Measurements from ENCODE around the gene RAB2B. TPM values are rescaled to one million over a fixed set of nuclear protein-coding genes. Genes with fewer than 3 reads are reported as not detected.
A peak's percentile ranks its signal among the peaks of the same experiment; 100 is the strongest.
"Not testable (repeated sequence)": the region's sequence is repeated elsewhere in the genome, so short reads cannot be mapped to it uniquely, and the experiment has no call there.

RAB2B gene
- polyA plus RNA-seq, 3 donors from 2014 or later, result 7.7 to 20.0 (median 18.5) TPM

DNA sequence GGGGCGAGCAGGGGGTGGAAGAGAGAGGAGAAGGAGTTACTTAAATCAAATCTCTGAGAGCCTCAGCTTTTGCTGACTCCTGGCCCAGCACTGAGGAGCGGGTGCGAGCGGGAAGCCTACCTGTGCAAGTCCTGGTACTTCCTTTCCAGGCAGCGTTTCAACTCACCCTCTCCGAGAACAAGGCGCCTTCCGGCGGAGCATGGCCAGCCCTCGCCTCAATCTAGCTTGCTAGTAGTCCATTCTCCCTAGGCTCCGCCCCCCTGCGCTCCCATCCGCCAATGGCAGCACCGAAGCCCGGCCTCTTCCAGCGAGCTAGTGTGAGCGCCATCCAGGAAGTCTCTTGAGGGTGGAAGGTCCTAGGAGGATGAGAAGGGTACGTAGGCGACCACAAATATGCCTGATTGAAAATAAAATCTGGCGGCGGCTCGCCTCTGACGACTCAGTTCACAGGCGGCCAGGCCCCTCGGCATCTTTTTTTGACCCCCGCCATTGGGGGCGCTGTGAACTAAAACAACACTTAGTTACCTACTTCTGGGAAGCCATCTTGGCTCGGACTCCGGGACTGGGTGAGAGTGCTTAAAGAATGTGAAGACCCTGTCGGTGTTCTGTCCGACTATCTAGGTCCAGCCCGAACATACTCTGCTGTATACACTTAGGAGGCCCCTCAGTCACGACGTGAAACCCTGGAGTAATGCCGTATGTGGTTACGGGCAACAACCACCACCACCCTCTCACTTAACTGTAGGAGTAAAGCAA lies 20.7 kb downstream of the RAB2B start, which contains the start of gene CHD8:
TSS of gene CHD8 (minus strand) at position 212 of the 756 bp plus-strand sequence. CDS start 24,480 bp downstream, outside the sequence.
- Mint-ChIP-seq H3K36me3 (peaks cover 3 to 15% (median 8%) of the 10 kb centered on the region in 3 donors), H3K9me3 (no peaks in the 10 kb centered on the region), H3K27ac (peak within 1 kb of the TSS; percentile 97 to 100 (median 98)), H3K27me3 (ENCODE audit: low read depth in 3 of 3) (peaks cover 3 to 8% (median 7%) of the 10 kb centered on the region in 3 donors), H3K4me3 (peak within 1 kb of the TSS; percentile 96 to 99 (median 99)), H3K4me1 (peaks cover 35 to 49% of the 10 kb centered on the region in 2 donors)
- DNase-seq, result peak; percentile 99 to 100 (median 100)

DNA sequence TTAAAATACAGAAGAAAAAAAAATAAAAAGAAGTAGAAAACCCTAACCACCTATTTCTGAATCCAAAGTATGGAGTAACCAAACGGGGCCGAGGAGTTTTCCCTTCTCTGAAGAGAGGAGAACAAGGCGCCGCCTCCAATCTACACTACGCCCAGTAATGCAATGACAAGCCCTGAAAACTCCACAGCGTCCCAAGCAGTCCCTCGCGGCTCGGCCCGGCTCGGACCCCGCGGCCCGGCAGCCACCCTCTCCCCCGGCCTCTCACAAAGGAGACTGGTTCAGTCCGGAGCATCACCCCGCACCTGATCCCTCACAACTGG lies 21.2 kb downstream of the RAB2B start:
- Mint-ChIP-seq H3K36me3 (peaks cover 0 to 12% (median 8%) of the 10 kb centered on the region in 3 donors), H3K9me3 (no peaks in the 10 kb centered on the region), H3K27me3 (ENCODE audit: low read depth in 3 of 3) (peaks cover 3 to 8% (median 7%) of the 10 kb centered on the region in 3 donors), H3K4me3 (peak overlapping the region; percentile 96 to 99 (median 99)), H3K4me1 (peaks cover 37 to 54% of the 10 kb centered on the region in 2 donors), H3K27ac (peak overlapping the region; percentile 97 to 100 (median 98))
- no peak for DNase-seq

DNA sequence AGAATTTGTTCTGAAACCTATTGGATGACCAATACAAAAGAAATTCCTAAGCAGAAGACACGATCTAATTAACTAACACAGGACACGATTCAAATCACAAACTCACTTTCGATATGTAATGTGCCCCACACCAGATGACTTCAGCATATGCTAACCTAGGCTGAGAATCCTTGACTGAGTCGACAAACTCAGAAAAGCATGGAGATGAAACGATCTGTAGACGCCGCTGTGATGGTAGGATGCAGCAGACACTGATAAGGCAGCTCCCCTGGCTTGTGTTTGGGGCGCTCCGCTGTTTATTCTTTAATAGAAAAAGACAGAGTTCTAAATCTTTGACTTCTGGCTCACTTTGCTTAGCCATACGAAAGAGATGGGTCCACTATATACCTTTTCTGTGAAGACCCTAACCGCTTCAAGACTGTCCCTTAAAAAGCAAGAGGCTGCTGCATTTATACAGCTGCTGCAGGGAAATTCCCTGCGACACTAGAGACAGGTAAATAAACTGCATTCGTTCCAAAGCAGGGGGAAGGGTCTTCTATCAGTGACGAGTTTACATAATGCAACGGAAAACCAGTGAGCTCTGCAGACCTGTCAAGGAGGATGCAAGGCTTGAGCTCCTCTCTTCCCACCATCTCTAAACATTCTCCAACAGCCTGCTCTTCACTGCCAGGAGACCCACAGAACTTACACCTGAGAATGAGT lies 21.8 kb downstream of the RAB2B start:
- no peak for DNase-seq
- peaks cover 0 to 11% (median 7%) of the 10 kb centered on the region in 3 donors for H3K36me3 Mint-ChIP-seq
- H3K27me3 Mint-ChIP-seq (ENCODE audit: low read depth in 3 of 3), result peaks cover 3 to 8% (median 7%) of the 10 kb centered on the region in 3 donors
- H3K4me3 Mint-ChIP-seq, result peak overlapping the region; percentile 96 to 99 (median 99)
- H3K4me1 Mint-ChIP-seq, result peaks cover 41 to 59% of the 10 kb centered on the region in 2 donors
- H3K27ac Mint-ChIP-seq, result peak overlapping the region; percentile 97 to 100 (median 98)
- no peaks in the 10 kb centered on the region for H3K9me3 Mint-ChIP-seq

DNA sequence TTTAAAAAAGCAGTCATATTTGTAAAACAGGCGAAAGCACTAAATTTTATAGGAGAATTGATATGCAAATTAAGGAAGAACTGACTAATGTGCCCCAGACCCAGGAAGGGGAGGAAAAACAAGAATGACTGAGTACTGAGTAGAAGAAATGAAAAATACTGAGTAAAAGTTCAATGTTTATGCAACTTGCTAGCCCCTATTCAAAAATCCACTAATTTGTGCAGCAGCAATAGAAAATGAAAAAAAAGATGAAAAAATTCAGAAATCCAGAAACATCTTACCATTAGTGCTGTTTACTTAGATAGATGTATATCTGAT lies 26.9 kb downstream of the RAB2B start:
- no peaks in the 10 kb centered on the region for H3K9me3 Mint-ChIP-seq
- peaks cover 49 to 76% of the 10 kb centered on the region in 2 donors for H3K4me1 Mint-ChIP-seq
- H3K4me3 Mint-ChIP-seq, result no peak overlapping the region
- peak overlapping the region in 4 of 6 donors; percentile 28 to 79 (median 62) for H3K27ac Mint-ChIP-seq
- no peak for DNase-seq
- H3K36me3 Mint-ChIP-seq, result peaks cover 0 to 3% (median 0%) of the 10 kb centered on the region in 3 donors
- no peaks in the 10 kb centered on the region for H3K27me3 Mint-ChIP-seq (ENCODE audit: low read depth in 3 of 3)

GRCh38 chr14:21442657-21443056 lies 34.1 kb downstream of the RAB2B start:
- not testable (repeated sequence) for H3K36me3 Mint-ChIP-seq; H3K9me3 Mint-ChIP-seq; H3K27me3 Mint-ChIP-seq (ENCODE audit: low read depth in 3 of 3); H3K27ac Mint-ChIP-seq; DNase-seq; H3K4me3 Mint-ChIP-seq
- H3K4me1 Mint-ChIP-seq, result peaks cover 27 to 43% of the 10 kb centered on the region in 2 donors

GRCh38 chr14:21440859-21441258 lies 35.9 kb downstream of the RAB2B start:
- Mint-ChIP-seq H3K4me1 (peaks cover 38 to 48% of the 10 kb centered on the region in 2 donors), H3K9me3 (no peaks in the 10 kb centered on the region), H3K4me3 (no peak overlapping the region)

GRCh38 chr14:21437063-21437901 lies 39.5 kb downstream of the RAB2B start:
- Mint-ChIP-seq H3K4me3 (peak overlapping the region; percentile 90 to 98 (median 97)), H3K36me3 (no peaks in the 10 kb centered on the region), H3K4me1 (peaks cover 52 to 67% of the 10 kb centered on the region in 2 donors), H3K27ac (peak overlapping the region; percentile 82 to 98 (median 96)), H3K9me3 (no peaks in the 10 kb centered on the region), H3K27me3 (ENCODE audit: low read depth in 3 of 3) (peaks cover 0 to 9% (median 2%) of the 10 kb centered on the region in 3 donors)
- peak; percentile 98 to 99 (median 98) for DNase-seq

More at GRCh38 chr14:21440859-21441258, 35.9 kb downstream of the RAB2B start:
- H3K27me3 Mint-ChIP-seq (ENCODE audit: low read depth in 3 of 3), result peaks cover 0 to 9% (median 2%) of the 10 kb centered on the region in 3 donors
- peak overlapping the region in 2 of 6 donors; percentile 10 to 18 for H3K27ac Mint-ChIP-seq
- H3K36me3 Mint-ChIP-seq, result no peaks in the 10 kb centered on the region
- no peak for DNase-seq

- no peaks in the 10 kb centered on the region for H3K9me3 Mint-ChIP-seq
- peak overlapping the region; percentile 90 to 98 (median 97) for H3K4me3 Mint-ChIP-seq
- H3K27me3 Mint-ChIP-seq (ENCODE audit: low read depth in 3 of 3), result peaks cover 0 to 9% (median 2%) of the 10 kb centered on the region in 3 donors
- H3K27ac Mint-ChIP-seq, result peak overlapping the region; percentile 82 to 98 (median 96)
- peaks cover 50 to 67% of the 10 kb centered on the region in 2 donors for H3K4me1 Mint-ChIP-seq
- no peak for DNase-seq
- no peaks in the 10 kb centered on the region for H3K36me3 Mint-ChIP-seq
These were observed 40.1 kb downstream of the RAB2B start for GRCh38 chr14:21436567-21437062.

- no peak overlapping the region for H3K27ac Mint-ChIP-seq
- no peaks in the 10 kb centered on the region for H3K9me3 Mint-ChIP-seq
- peaks cover 0 to 3% (median 0%) of the 10 kb centered on the region in 3 donors for H3K27me3 Mint-ChIP-seq (ENCODE audit: low read depth in 3 of 3)
- no peak overlapping the region for H3K4me3 Mint-ChIP-seq
- H3K4me1 Mint-ChIP-seq, result peaks cover 24 to 37% of the 10 kb centered on the region in 2 donors
- no peak for DNase-seq
- peaks cover 7 to 27% (median 10%) of the 10 kb centered on the region in 3 donors for H3K36me3 Mint-ChIP-seq
These were observed 45.6 kb downstream of the RAB2B start for GRCh38 chr14:21431126-21431525.

- Mint-ChIP-seq H3K4me3 (no peak overlapping the region), H3K27ac (no peak overlapping the region), H3K9me3 (no peaks in the 10 kb centered on the region), H3K27me3 (ENCODE audit: low read depth in 3 of 3) (peaks cover 0 to 3% (median 0%) of the 10 kb centered on the region in 3 donors), H3K4me1 (peaks cover 9 to 15% of the 10 kb centered on the region in 2 donors), H3K36me3 (peaks cover 12 to 44% (median 15%) of the 10 kb centered on the region in 3 donors)
- no peak for DNase-seq
These were observed 47.8 kb downstream of the RAB2B start for GRCh38 chr14:21428930-21429329.

DNA sequence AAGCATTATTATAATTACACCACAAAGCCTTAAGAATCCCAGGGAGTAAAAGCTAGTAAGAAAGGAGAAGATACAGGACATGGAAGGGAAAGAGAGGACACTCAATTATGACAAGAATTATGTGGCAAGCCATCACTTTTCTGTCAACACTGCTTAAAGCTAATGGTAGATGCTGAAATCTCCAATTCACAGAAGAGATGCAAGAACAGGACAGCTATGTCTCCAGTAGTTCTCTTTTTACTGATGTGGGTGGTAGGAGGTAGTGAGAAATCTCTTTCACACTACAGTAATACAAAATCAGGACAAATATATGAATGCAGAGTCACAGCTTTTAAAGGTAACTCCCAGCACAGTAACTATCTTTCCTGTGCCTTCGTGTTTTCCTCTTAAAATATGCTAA lies 50.1 kb downstream of the RAB2B start:
- H3K4me1 Mint-ChIP-seq, result peaks cover 2 to 7% of the 10 kb centered on the region in 2 donors
- H3K9me3 Mint-ChIP-seq, result no peaks in the 10 kb centered on the region
- H3K36me3 Mint-ChIP-seq, result peaks cover 16 to 54% (median 17%) of the 10 kb centered on the region in 3 donors
- peaks cover 0 to 3% (median 0%) of the 10 kb centered on the region in 3 donors for H3K27me3 Mint-ChIP-seq (ENCODE audit: low read depth in 3 of 3)
- DNase-seq, result no peak
- H3K27ac Mint-ChIP-seq, result peak overlapping the region in 2 of 6 donors; percentile 39 to 52
- H3K4me3 Mint-ChIP-seq, result no peak overlapping the region

GRCh38 chr14:21419528-21419927 lies 57.2 kb downstream of the RAB2B start:
- Mint-ChIP-seq H3K4me3 (no peak overlapping the region), H3K36me3 (peaks cover 16 to 40% (median 18%) of the 10 kb centered on the region in 3 donors), H3K27ac (no peak overlapping the region), H3K4me1 (no peaks in the 10 kb centered on the region), H3K27me3 (ENCODE audit: low read depth in 3 of 3) (peaks cover 0 to 1% (median 0%) of the 10 kb centered on the region in 3 donors), H3K9me3 (no peaks in the 10 kb centered on the region)
- no peak for DNase-seq

DNA sequence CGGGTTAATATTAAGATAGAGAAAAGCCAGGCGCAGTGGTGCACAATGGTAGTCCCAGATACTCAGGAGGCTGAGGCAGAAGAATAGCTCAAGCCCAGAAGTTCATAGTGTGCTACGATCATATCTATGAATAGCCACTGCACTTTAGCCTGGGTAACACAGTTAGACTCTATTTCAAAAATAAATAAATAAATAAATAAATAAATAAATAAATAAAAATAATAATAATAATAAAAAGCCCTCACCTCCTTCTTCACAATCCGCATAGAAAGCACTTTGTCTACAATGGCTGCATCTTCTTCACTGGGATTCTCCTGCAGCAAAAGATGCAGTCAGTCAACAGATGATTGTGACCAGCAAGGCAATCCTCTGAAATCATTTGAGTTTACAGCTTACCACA lies 61.4 kb downstream of the RAB2B start:
- H3K27ac Mint-ChIP-seq, result no peak overlapping the region

More for the DNA sequence above, 61.4 kb downstream of the RAB2B start:
- Mint-ChIP-seq H3K4me1 (no peaks in the 10 kb centered on the region), H3K9me3 (no peaks in the 10 kb centered on the region), H3K4me3 (no peak overlapping the region), H3K27me3 (ENCODE audit: low read depth in 3 of 3) (no peaks in the 10 kb centered on the region), H3K36me3 (peaks cover 25 to 47% (median 33%) of the 10 kb centered on the region in 3 donors)
- DNase-seq, result no peak

Measured in immature natural killer cell (primary cell).